Measurements from ENCODE around the gene STPG4. TPM values are rescaled to one million over a fixed set of nuclear protein-coding genes. Genes with fewer than 3 reads are reported as not detected.

The STPG4 gene
- total RNA-seq, 1 donor from 2014 or later: not detected

GRCh38 chr2:47098953-47099352, 56.2 kb downstream of the STPG4 start:
- H3K4me3 ChIP-seq: no peak overlapping the region
- H3K4me1 ChIP-seq: no peaks in the 10 kb centered on the region
- no peak for DNase-seq
- H3K36me3 ChIP-seq: no peaks in the 10 kb centered on the region
- intact Hi-C loops (cut with micrococcal nuclease): no loop called here
- no peaks in the 10 kb centered on the region for H3K27me3 ChIP-seq (ENCODE audit: low read depth)
- no peaks in the 10 kb centered on the region for H3K9me3 ChIP-seq (replicated peaks)
- no peak overlapping the region for H3K27ac ChIP-seq (replicated peaks)
- no peak for TF ChIP-seq CTCF (IDR thresholded peaks at IDR 0.05; ENCODE audit: borderline replicate concordance)

DNA sequence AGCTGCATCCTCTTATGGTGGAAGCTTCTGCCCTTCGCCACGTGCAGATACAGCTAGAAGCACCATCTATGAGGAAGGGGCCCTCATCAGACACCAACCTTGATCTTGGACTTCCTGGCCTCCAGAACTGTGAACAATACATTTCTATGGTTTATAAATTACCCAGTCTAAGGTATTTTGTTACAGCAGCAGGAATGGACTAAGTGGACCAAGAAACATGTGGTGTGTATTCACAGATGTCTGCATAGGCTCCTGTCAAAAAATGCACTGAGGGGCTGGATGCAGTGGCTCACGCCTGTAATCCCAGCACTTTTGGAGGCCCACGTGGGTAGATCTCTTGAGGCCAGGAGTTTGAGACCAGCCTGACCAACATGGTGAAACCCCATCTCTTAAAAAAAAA, 57.5 kb downstream of the STPG4 start:
- Histone ChIP-seq H3K9me3 (replicated peaks) (no peaks in the 10 kb centered on the region), H3K27me3 (ENCODE audit: low read depth) (no peaks in the 10 kb centered on the region), H3K36me3 (no peaks in the 10 kb centered on the region), H3K4me1 (no peaks in the 10 kb centered on the region), H3K27ac (replicated peaks) (no peak overlapping the region), H3K4me3 (no peak overlapping the region)
- DNase-seq: no peak
- intact Hi-C loops (cut with micrococcal nuclease): no loop called here
- TF ChIP-seq CTCF (IDR thresholded peaks at IDR 0.05; ENCODE audit: borderline replicate concordance): no peak

GRCh38 chr2:47096451-47096850, 58.7 kb downstream of the STPG4 start:
- intact Hi-C loops (cut with micrococcal nuclease): no loop called here

GRCh38 chr2:47095349-47096020, 59.6 kb downstream of the STPG4 start:
- Histone ChIP-seq H3K9me3 (replicated peaks) (no peaks in the 10 kb centered on the region), H3K36me3 (no peaks in the 10 kb centered on the region), H3K4me1 (peaks cover 11% of the 10 kb centered on the region), H3K27me3 (ENCODE audit: low read depth) (no peaks in the 10 kb centered on the region), H3K27ac (replicated peaks) (no peak overlapping the region), H3K4me3 (no peak overlapping the region)
- TF ChIP-seq CTCF (IDR thresholded peaks at IDR 0.05; ENCODE audit: borderline replicate concordance): no peak
- DNase-seq: no peak
- intact Hi-C loops (cut with micrococcal nuclease): no loop called here

More at GRCh38 chr2:47096451-47096850, 58.7 kb downstream of the STPG4 start:
- no peak overlapping the region for H3K27ac ChIP-seq (replicated peaks)
- H3K36me3 ChIP-seq: no peaks in the 10 kb centered on the region
- no peak overlapping the region for H3K4me3 ChIP-seq
- no peak for DNase-seq
- H3K4me1 ChIP-seq: peaks cover 1% of the 10 kb centered on the region
- no peaks in the 10 kb centered on the region for H3K9me3 ChIP-seq (replicated peaks)
- no peaks in the 10 kb centered on the region for H3K27me3 ChIP-seq (ENCODE audit: low read depth)
- no peak for TF ChIP-seq CTCF (IDR thresholded peaks at IDR 0.05; ENCODE audit: borderline replicate concordance)

DNA sequence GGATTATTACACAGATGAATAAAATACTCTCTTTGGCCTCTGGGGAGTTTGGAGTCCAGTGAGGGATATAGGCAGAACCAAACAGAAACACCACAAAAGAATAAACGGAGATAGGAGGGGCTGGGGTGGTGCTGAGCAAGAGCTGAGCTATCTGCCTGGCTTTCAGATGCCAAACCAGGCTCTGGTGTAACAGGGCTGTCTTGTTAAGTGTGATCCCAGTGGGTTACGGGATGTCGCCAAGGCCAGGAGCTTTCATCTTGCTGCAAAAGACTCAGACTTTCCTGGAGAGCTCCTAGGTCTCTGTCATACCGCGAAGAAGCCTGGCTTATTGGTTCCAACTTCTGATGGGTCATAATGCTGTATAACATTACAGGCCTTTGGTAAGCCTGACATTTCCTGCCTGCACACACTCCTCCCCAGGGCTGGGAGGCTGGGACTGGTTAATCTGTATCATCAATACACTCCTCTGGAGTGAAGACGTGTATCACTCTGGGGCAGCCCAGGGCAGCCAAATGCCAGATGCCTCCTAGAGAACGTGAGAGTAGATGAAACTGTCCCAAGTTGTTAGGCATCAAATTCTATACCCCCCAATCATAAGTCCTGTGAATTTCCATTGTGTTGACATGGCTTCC, 60.5 kb downstream of the STPG4 start:
- DNase-seq: no peak
- Histone ChIP-seq H3K27me3 (ENCODE audit: low read depth) (no peaks in the 10 kb centered on the region), H3K36me3 (no peaks in the 10 kb centered on the region), H3K27ac (replicated peaks) (no peak overlapping the region), H3K4me1 (peaks cover 18% of the 10 kb centered on the region), H3K9me3 (replicated peaks) (no peaks in the 10 kb centered on the region), H3K4me3 (no peak overlapping the region)
- TF ChIP-seq CTCF (IDR thresholded peaks at IDR 0.05; ENCODE audit: borderline replicate concordance): no peak
- intact Hi-C loops (cut with micrococcal nuclease): no loop called here

Data from left ventricle myocardium inferior (tissue), 1 donor.